ENCODE results near the gene WNT5B.
"Not testable (repeated sequence)": the region's sequence is repeated elsewhere in the genome, so short reads cannot be mapped to it uniquely, and the experiment has no call there.

WNT5B gene

GRCh38 chr12:1598757-1599156 lies 30.3 kb upstream of the WNT5B start:
- H3K4me3 ChIP-seq (ENCODE audit: low read depth, low read length) = no peak overlapping the region
- no peak for TF ChIP-seq CTCF (IDR thresholded peaks at IDR 0.05; ENCODE audit: borderline replicate concordance, insufficient read depth, low read depth, low read length)

GRCh38 chr12:1602706-1603105 lies 26.3 kb upstream of the WNT5B start:
- not testable (repeated sequence) for H3K4me3 ChIP-seq (ENCODE audit: low read depth, low read length)

GRCh38 chr12:1603269-1603993 lies 25.6 kb upstream of the WNT5B start:
- no peak overlapping the region for H3K4me3 ChIP-seq (ENCODE audit: low read depth, low read length)
- TF ChIP-seq CTCF (IDR thresholded peaks at IDR 0.05; ENCODE audit: borderline replicate concordance, insufficient read depth, low read depth, low read length) = no peak

GRCh38 chr12:1604464-1604863 lies 24.6 kb upstream of the WNT5B start:
- H3K4me3 ChIP-seq (ENCODE audit: low read depth, low read length) = no peak overlapping the region
- no peak for TF ChIP-seq CTCF (IDR thresholded peaks at IDR 0.05; ENCODE audit: borderline replicate concordance, insufficient read depth, low read depth, low read length)

- H3K4me3 ChIP-seq (ENCODE audit: low read depth, low read length) = peak overlapping the region; percentile 47
- TF ChIP-seq CTCF (IDR thresholded peaks at IDR 0.05; ENCODE audit: borderline replicate concordance, insufficient read depth, low read depth, low read length) = peak; percentile 73
Observed at GRCh38 chr12:1605129-1606020, 23.7 kb upstream of the WNT5B start.

GRCh38 chr12:1606021-1606622 lies 22.9 kb upstream of the WNT5B start:
- peak overlapping the region; percentile 47 for H3K4me3 ChIP-seq (ENCODE audit: low read depth, low read length)

More at GRCh38 chr12:1606021-1606622, 22.9 kb upstream of the WNT5B start:
- TF ChIP-seq CTCF (IDR thresholded peaks at IDR 0.05; ENCODE audit: borderline replicate concordance, insufficient read depth, low read depth, low read length) = no peak

Data from GM12875 (cell line).